ENCODE measurements around the gene CPT1B.

DNA sequence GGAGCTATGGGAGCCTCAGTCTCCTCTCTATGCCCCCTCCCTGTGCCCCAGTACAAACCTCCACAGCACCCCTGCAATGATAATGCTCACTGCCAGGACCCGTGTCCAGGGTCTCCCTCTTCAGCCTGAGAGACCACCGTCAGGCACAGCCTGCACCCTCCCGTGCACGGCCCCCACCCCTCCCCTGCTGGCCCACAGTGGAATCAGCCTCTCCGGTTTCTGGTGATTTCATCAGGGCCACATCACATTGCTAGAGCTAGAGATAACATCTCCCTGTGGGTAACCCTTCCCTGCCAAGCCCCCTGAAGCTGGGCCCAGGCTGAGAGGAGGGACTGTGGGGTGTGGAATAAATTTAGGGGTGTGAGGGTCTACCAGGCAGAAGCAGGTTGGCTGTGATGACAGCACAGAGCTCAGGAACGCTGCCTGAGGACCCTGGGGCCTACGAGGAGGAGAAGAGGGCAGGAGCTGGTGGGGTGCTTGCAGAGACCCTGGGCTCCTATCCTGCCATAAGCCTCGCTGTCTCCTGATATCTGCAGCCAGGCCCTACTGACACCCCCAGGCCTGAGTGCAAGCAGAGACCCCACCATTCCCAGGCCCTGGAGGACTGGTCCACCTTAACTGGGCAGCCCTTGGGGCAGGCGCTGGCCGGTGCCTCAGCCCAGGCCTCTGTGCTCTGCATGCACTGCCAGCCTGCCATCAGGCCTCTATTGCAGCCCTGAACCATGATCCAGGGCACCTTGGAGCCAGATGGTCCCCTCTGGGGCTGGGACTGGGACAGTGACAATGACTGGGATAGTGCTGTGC, 32.5 kb downstream of the CPT1B start, which contains the start of gene KLHDC7B:
- peak; percentile 96 for TF ChIP-seq GATA2 (IDR thresholded peaks at IDR 0.05; ENCODE audit: low read depth, low read length)
- peak; percentile 54; the same call in 1 of the 2 replicates for TF ChIP-seq GATA3 (IDR thresholded peaks at IDR 0.05; ENCODE audit: low read depth, low read length)

Measured in SH-SY5Y (cell line).